Measurements from ENCODE around the gene LSM2.

LSM2 gene

DNA sequence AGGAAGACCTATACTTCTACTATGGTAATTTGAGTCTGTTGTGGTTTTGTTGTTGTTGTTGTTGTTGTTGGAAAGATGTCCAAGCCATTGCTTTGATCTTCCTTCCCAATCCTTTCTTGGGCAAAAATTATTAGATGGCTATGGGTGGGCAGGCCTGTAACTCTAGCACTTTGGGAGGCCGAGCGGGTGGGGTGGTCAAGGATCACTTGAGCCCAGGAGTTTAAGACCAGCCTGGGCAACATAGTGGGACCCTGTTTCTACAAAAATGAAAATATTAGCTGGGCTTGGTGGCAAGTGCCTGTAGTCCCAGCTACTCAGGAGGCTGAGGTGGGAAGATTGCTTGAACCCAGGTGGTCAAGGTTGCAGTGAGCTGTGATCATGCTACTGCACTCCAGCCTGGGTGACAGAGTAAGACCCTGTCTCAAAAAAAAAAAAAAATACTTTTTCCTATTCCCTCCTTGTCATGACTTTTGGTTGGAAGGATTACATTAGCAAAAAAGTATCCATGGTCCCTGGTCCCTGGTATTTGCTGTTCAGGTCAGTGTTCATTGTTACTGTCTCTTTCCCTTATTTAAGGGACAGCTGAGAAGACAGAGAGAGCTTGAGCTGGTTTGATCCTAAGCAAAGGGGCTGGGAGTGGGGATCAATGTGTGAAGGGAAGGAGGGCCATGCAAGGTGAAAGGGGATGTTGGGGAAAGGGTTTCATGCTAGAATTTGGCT lies 44.2 kb upstream of the LSM2 start:
- no peaks in the 10 kb centered on the region for H4K20me1 ChIP-seq (ENCODE audit: insufficient read depth, low read length)
- no peaks in the 10 kb centered on the region for H3K36me3 ChIP-seq (ENCODE audit: insufficient read depth, low read length)
- no peak overlapping the region for H2AFZ ChIP-seq (ENCODE audit: low read depth, low read length)
- H3K27ac ChIP-seq (ENCODE audit: low read length) = no peak overlapping the region
- H3K79me2 ChIP-seq (ENCODE audit: insufficient read depth, low read length) = no peaks in the 10 kb centered on the region
- ATAC-seq (ENCODE audit: insufficient read depth, low read depth) (no peak), DNase-seq (no peak)
- H3K4me1 ChIP-seq (ENCODE audit: insufficient read depth, low read length) = no peaks in the 10 kb centered on the region
- H3K4me3 ChIP-seq (ENCODE audit: low read depth in 1 of 2, low read length in 2 of 2) = no peak overlapping the region
- H3K27me3 ChIP-seq (ENCODE audit: insufficient read depth, low read length, poor library complexity) = no peaks in the 10 kb centered on the region
- TF ChIP-seq, protein P1, sequence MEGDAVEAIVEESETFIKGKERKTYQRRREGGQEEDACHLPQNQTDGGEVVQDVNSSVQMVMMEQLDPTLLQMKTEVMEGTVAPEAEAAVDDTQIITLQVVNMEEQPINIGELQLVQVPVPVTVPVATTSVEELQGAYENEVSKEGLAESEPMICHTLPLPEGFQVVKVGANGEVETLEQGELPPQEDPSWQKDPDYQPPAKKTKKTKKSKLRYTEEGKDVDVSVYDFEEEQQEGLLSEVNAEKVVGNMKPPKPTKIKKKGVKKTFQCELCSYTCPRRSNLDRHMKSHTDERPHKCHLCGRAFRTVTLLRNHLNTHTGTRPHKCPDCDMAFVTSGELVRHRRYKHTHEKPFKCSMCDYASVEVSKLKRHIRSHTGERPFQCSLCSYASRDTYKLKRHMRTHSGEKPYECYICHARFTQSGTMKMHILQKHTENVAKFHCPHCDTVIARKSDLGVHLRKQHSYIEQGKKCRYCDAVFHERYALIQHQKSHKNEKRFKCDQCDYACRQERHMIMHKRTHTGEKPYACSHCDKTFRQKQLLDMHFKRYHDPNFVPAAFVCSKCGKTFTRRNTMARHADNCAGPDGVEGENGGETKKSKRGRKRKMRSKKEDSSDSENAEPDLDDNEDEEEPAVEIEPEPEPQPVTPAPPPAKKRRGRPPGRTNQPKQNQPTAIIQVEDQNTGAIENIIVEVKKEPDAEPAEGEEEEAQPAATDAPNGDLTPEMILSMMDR (IDR thresholded peaks at IDR 0.05; ENCODE audit: borderline replicate concordance, extremely low read depth, low read length, poor library complexity, severe bottlenecking) = no peak
- no peak for TF ChIP-seq EZH2 (IDR thresholded peaks at IDR 0.05; ENCODE audit: borderline replicate concordance, low read depth, low read length, severe bottlenecking)
- no peak overlapping the region for H3K4me2 ChIP-seq (ENCODE audit: insufficient read depth, low read length)
- no peak overlapping the region for H3K9ac ChIP-seq (ENCODE audit: low read depth, low read length)
- no peaks in the 10 kb centered on the region for H3K9me3 ChIP-seq (ENCODE audit: insufficient read depth, low read length, severe bottlenecking)

DNA sequence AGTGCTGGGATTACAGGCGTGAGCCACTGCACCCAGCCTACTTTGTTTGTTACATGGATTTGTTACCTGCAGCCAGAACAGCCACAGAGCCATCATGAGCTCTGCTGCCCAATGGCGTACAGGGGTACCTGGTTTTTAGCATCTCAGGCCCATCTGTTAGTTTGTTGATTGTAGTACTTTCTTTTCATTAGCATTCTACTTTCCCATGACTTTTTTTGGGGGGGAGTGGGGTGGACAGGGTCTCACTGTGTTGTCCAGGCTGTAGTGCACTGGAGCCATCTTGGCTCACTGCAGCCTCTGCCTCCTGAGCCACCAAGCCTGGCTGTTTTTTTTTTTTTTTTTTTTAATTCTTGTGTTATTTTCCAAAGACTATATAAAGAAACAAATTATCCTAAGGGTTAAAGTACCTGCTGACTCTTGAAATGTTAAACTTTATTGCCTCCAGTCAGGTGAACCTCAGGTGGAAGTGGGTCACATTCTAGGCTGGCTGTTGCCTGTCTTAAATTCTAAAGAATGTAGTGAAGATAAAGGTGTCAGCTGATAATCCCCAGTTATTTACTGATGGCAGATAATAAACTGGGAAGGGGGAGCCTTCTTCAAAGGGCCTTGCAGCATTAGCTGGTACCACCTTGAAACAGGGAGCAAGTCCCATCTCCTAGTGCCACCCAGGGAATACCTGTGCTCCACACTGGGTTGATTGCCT lies 40.7 kb upstream of the LSM2 start:
- H3K27ac ChIP-seq (ENCODE audit: low read length) = no peak overlapping the region
- no peaks in the 10 kb centered on the region for H3K36me3 ChIP-seq (ENCODE audit: insufficient read depth, low read length)
- no peak overlapping the region for H3K4me3 ChIP-seq (ENCODE audit: low read depth in 1 of 2, low read length in 2 of 2)
- DNase-seq (no peak), ATAC-seq (ENCODE audit: insufficient read depth, low read depth) (no peak)
- no peak overlapping the region for H2AFZ ChIP-seq (ENCODE audit: low read depth, low read length)
- no peaks in the 10 kb centered on the region for H3K27me3 ChIP-seq (ENCODE audit: insufficient read depth, low read length, poor library complexity)
- no peaks in the 10 kb centered on the region for H3K4me1 ChIP-seq (ENCODE audit: insufficient read depth, low read length)
- H3K79me2 ChIP-seq (ENCODE audit: insufficient read depth, low read length) = no peaks in the 10 kb centered on the region
- H4K20me1 ChIP-seq (ENCODE audit: insufficient read depth, low read length) = no peaks in the 10 kb centered on the region
- H3K4me2 ChIP-seq (ENCODE audit: insufficient read depth, low read length) = no peak overlapping the region
- no peak overlapping the region for H3K9ac ChIP-seq (ENCODE audit: low read depth, low read length)
- H3K9me3 ChIP-seq (ENCODE audit: insufficient read depth, low read length, severe bottlenecking) = no peaks in the 10 kb centered on the region
- TF ChIP-seq, protein P1 (IDR thresholded peaks at IDR 0.05; ENCODE audit: borderline replicate concordance, extremely low read depth, low read length, poor library complexity, severe bottlenecking) = no peak
- TF ChIP-seq EZH2 (IDR thresholded peaks at IDR 0.05; ENCODE audit: borderline replicate concordance, low read depth, low read length, severe bottlenecking) = no peak

DNA sequence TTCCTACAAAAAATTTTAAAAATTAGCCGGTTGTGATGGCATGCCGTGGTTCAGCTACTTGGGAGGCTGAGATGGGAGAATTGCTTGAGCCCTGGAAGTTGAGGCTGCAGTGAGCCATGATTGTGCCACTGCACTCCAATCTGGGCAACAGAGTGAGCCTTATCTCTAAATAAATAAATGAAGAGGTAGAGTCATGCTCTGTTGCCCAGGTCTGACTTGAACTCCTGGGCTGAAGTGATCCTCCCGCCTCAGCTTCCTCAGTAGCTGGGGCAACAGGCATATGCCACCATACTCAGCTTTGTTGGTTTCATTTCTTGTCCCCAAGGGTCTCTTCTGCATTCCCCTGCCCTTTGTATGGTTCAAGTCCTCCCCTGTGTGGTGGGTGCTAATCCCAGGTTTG lies 37.7 kb upstream of the LSM2 start:
- peaks cover 10% of the 10 kb centered on the region for H3K36me3 ChIP-seq (ENCODE audit: insufficient read depth, low read length)
- H3K9ac ChIP-seq (ENCODE audit: low read depth, low read length) = no peak overlapping the region
- peaks cover under 1% of the 10 kb centered on the region; the same call in 1 of the 2 replicates for H3K79me2 ChIP-seq (ENCODE audit: insufficient read depth, low read length)
- DNase-seq (no peak), ATAC-seq (ENCODE audit: insufficient read depth, low read depth) (no peak)
- no peaks in the 10 kb centered on the region for H3K9me3 ChIP-seq (ENCODE audit: insufficient read depth, low read length, severe bottlenecking)
- H3K27me3 ChIP-seq (ENCODE audit: insufficient read depth, low read length, poor library complexity) = no peaks in the 10 kb centered on the region
- H3K4me1 ChIP-seq (ENCODE audit: insufficient read depth, low read length) = no peaks in the 10 kb centered on the region
- no peak overlapping the region for H3K4me2 ChIP-seq (ENCODE audit: insufficient read depth, low read length)
- no peak overlapping the region for H2AFZ ChIP-seq (ENCODE audit: low read depth, low read length)
- no peak overlapping the region for H3K4me3 ChIP-seq (ENCODE audit: low read depth in 1 of 2, low read length in 2 of 2)
- H3K27ac ChIP-seq (ENCODE audit: low read length) = no peak overlapping the region
- peaks cover under 1% of the 10 kb centered on the region; the same call in 1 of the 2 replicates for H4K20me1 ChIP-seq (ENCODE audit: insufficient read depth, low read length)
- no peak for TF ChIP-seq EZH2 (IDR thresholded peaks at IDR 0.05; ENCODE audit: borderline replicate concordance, low read depth, low read length, severe bottlenecking)
- TF ChIP-seq, protein P1 (IDR thresholded peaks at IDR 0.05; ENCODE audit: borderline replicate concordance, extremely low read depth, low read length, poor library complexity, severe bottlenecking) = no peak

Measured in DND-41 (cell line).